ENCODE results near the gene SLCO1C1. TPM values are rescaled to one million over a fixed set of nuclear protein-coding genes. Genes with fewer than 3 reads are reported as not detected.
"Not testable (repeated sequence)": the region's sequence is repeated elsewhere in the genome, so short reads cannot be mapped to it uniquely, and the experiment has no call there.

Gene SLCO1C1
- total RNA-seq, 1 experiment from 2014 or later = not detected

DNA sequence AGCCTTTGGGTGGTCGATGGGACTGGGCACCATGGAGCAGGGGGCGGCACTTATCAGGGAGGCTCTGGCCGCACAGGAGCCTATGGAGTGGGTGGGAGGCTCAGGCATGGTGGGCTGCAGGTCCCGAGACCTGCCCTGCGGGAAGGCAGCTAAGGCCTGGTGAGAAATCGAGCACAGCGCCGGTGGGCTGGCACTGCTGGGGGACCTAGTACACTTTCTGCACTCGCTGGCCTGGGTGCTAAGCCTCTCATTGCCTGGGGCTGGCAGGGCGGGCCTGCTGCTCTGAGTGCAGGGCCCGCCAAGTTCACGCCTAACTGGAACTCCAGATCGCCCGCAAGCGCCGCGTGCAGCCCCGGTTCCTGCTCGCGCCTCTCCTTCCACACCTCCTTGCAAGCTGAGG lies 82.3 kb downstream of the SLCO1C1 start:
- intact Hi-C loops (cut with micrococcal nuclease; ENCODE audit: unreplicated experiment) = no loop called here

DNA sequence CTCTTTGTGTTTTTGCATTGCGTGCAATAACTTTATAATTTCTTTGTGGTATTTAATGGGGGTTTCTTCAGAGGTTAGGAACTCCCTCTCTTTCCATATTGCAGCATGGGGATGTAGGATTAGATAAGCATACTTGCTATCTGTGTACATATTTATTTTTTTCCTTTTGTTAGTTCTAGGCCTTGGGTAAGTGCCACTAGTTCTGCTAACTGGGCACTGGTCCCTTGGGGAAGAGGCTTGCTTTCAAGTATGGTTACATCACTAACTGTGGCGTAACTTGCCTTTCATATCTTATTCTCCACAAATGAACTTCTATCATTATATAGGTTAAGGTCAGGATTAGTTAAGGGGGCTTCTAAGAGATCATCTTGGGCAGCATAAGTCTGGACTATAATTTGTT lies 83.8 kb downstream of the SLCO1C1 start:
- DNase-seq = no peak
- Histone ChIP-seq H3K4me3 (no peak overlapping the region), H3K4me1 (replicated peaks; ENCODE audit: insufficient read depth) (no peaks in the 10 kb centered on the region), H3K4me2 (no peak overlapping the region), H2AFZ (no peak overlapping the region), H3K36me3 (ENCODE audit: low read depth) (no peaks in the 10 kb centered on the region), H3F3A (ENCODE audit: insufficient read depth, low read depth) (no peaks in the 10 kb centered on the region), H3K9me2 (ENCODE audit: insufficient read depth) (no peaks in the 10 kb centered on the region), H3K27ac (no peak overlapping the region), H3K9me3 (ENCODE audit: insufficient read depth, low read depth) (0 out of 2 replicates have a peak, but pooled peaks cover 3% of the 10 kb centered on the region), H3K27me3 (ENCODE audit: insufficient read depth, low read depth) (no peaks in the 10 kb centered on the region), H4K20me1 (ENCODE audit: insufficient read depth) (no peaks in the 10 kb centered on the region), H3K79me2 (ENCODE audit: low read depth) (no peaks in the 10 kb centered on the region)
- BruUV-seq (replicated peaks) = no TSS peak
- CTCF ChIA-PET = no interaction called here
- POLR2A ChIA-PET (ENCODE audit: unreplicated experiment) = no interaction called here
- TF ChIP-seq, protein P1, sequence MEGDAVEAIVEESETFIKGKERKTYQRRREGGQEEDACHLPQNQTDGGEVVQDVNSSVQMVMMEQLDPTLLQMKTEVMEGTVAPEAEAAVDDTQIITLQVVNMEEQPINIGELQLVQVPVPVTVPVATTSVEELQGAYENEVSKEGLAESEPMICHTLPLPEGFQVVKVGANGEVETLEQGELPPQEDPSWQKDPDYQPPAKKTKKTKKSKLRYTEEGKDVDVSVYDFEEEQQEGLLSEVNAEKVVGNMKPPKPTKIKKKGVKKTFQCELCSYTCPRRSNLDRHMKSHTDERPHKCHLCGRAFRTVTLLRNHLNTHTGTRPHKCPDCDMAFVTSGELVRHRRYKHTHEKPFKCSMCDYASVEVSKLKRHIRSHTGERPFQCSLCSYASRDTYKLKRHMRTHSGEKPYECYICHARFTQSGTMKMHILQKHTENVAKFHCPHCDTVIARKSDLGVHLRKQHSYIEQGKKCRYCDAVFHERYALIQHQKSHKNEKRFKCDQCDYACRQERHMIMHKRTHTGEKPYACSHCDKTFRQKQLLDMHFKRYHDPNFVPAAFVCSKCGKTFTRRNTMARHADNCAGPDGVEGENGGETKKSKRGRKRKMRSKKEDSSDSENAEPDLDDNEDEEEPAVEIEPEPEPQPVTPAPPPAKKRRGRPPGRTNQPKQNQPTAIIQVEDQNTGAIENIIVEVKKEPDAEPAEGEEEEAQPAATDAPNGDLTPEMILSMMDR (conservative IDR thresholded peaks at IDR 0.05) = no peak
- no peak for TF ChIP-seq EZH2 (IDR thresholded peaks at IDR 0.05; ENCODE audit: low read depth)
- intact Hi-C loops (cut with micrococcal nuclease; ENCODE audit: unreplicated experiment) = no loop called here

More for the DNA sequence above, 82.3 kb downstream of the SLCO1C1 start:
- H3K9me3 ChIP-seq (ENCODE audit: insufficient read depth, low read depth) = 0 out of 2 replicates have a peak, but pooled peaks cover 3% of the 10 kb centered on the region
- H3K27me3 ChIP-seq (ENCODE audit: insufficient read depth, low read depth) = no peaks in the 10 kb centered on the region
- BruUV-seq (replicated peaks) = no TSS peak
- H3K4me3 ChIP-seq = no peak overlapping the region
- no peak overlapping the region for H3K27ac ChIP-seq
- no peaks in the 10 kb centered on the region for H3K9me2 ChIP-seq (ENCODE audit: insufficient read depth)
- H3F3A ChIP-seq (ENCODE audit: insufficient read depth, low read depth) = no peaks in the 10 kb centered on the region
- CTCF ChIA-PET = no interaction called here
- no peaks in the 10 kb centered on the region for H3K4me1 ChIP-seq (replicated peaks; ENCODE audit: insufficient read depth)
- H3K79me2 ChIP-seq (ENCODE audit: low read depth) = no peaks in the 10 kb centered on the region
- H3K4me2 ChIP-seq = no peak overlapping the region
- POLR2A ChIA-PET (ENCODE audit: unreplicated experiment) = no interaction called here
- TF ChIP-seq, protein P1 (conservative IDR thresholded peaks at IDR 0.05) = no peak
- TF ChIP-seq EZH2 (IDR thresholded peaks at IDR 0.05; ENCODE audit: low read depth) = no peak
- H2AFZ ChIP-seq = no peak overlapping the region
- no peak for DNase-seq
- H4K20me1 ChIP-seq (ENCODE audit: insufficient read depth) = no peaks in the 10 kb centered on the region
- H3K36me3 ChIP-seq (ENCODE audit: low read depth) = no peaks in the 10 kb centered on the region

DNA sequence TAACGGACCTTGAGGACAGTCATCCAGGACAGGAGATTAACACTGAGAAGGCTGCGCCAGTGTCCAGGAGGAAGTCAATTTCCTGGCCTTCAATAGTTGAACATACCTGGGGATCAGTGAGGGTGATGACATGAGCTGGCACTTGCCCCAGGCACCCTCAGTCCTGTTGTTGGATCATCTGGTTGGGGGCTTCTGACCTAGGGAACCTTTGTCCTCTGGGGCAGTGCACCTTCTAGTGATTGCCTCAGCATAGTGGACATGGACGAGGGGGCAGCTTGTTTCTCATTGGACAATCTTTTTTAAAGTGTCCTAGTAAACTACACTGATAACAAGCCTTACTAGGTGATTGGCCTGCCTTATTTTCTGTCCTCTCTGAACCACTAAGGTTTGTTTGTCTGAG lies 84.8 kb downstream of the SLCO1C1 start:
- H3K9me2 ChIP-seq (ENCODE audit: insufficient read depth); H3K4me1 ChIP-seq (replicated peaks; ENCODE audit: insufficient read depth); H3K27me3 ChIP-seq (ENCODE audit: insufficient read depth, low read depth); H3F3A ChIP-seq (ENCODE audit: insufficient read depth, low read depth); POLR2A ChIA-PET (ENCODE audit: unreplicated experiment); H3K79me2 ChIP-seq (ENCODE audit: low read depth); CTCF ChIA-PET; H4K20me1 ChIP-seq (ENCODE audit: insufficient read depth); intact Hi-C loops (cut with micrococcal nuclease; ENCODE audit: unreplicated experiment); BruUV-seq (replicated peaks); H3K27ac ChIP-seq; H3K4me3 ChIP-seq; H3K4me2 ChIP-seq; H3K9me3 ChIP-seq (ENCODE audit: insufficient read depth, low read depth); H3K36me3 ChIP-seq (ENCODE audit: low read depth); DNase-seq; H2AFZ ChIP-seq: not testable (repeated sequence)

GRCh38 chr12:20783796-20784357 lies 88.7 kb downstream of the SLCO1C1 start:
- H3K27me3 ChIP-seq (ENCODE audit: insufficient read depth, low read depth); H3K36me3 ChIP-seq (ENCODE audit: low read depth); H4K20me1 ChIP-seq (ENCODE audit: insufficient read depth); H3K4me1 ChIP-seq (replicated peaks; ENCODE audit: insufficient read depth); H3K27ac ChIP-seq; H3K4me3 ChIP-seq; H3K79me2 ChIP-seq (ENCODE audit: low read depth); DNase-seq; CTCF ChIA-PET; H3K9me3 ChIP-seq (ENCODE audit: insufficient read depth, low read depth); H3K4me2 ChIP-seq; intact Hi-C loops (cut with micrococcal nuclease; ENCODE audit: unreplicated experiment); H3F3A ChIP-seq (ENCODE audit: insufficient read depth, low read depth); H2AFZ ChIP-seq; H3K9me2 ChIP-seq (ENCODE audit: insufficient read depth); POLR2A ChIA-PET (ENCODE audit: unreplicated experiment); BruUV-seq (replicated peaks): not testable (repeated sequence)

Data from PC-9 (cell line).